K562 (cell line): ENCODE results near the gene LYVE1. TPM values are rescaled to one million over a fixed set of nuclear protein-coding genes. Genes with fewer than 3 reads are reported as not detected.

Experiments used
- ATAC-seq: fragments of 200-7000 bp; cut with Tn5 transposase; 3 replicates; pipeline ENCODE4 v1.9.1; 2020; ENCODE audit warnings: moderate library complexity
- BruUV-seq: library from RNA; stranded (reverse); fragments of 400-500 nt; replicated peaks from 2 replicates; lab custom pipeline; 2021; lab: Mats Ljungman, UMichigan
- CTCF ChIA-PET: fragments of 300-600 bp; formaldehyde crosslinking; extraction: SDS; loops from one replicate; lab custom pipeline; 2021; ENCODE audit warnings: low intra/inter-chr PET ratio; lab: Yijun Ruan, JAX
- POLR2A ChIA-PET: fragments of 300-600, 350-650 bp; sonication (Branson Sonifier 250); formaldehyde crosslinking; extraction: SDS; loops from one replicate; lab custom pipeline; 2021; ENCODE audit warnings: antibody characterized with exemption, inconsistent platforms; lab: Yijun Ruan, JAX
- DNase-seq, 4 experiments: peaks; one replicate each; pipeline versions ENCODE4 v3.0.0 to v3.0.0-alpha.2; 2011 to 2018; ENCODE audit warnings: low spot score in 3 of 4, mixed read lengths in 3 of 4; ENCODE audit errors: extremely low read depth in 1 of 4
- FAIRE-seq: peaks from 2 replicates; lab custom pipeline; 2011; peaks lifted over from hg19 to GRCh38; lab: Jason Lieb, UNC
- H2AFZ ChIP-seq: 2 replicates; pipeline ENCODE4 v1.6.0; 2011; ENCODE audit warnings: low read depth, low read length, control low read depth, inconsistent platforms
- H3K27ac ChIP-seq: fragments of 200-600 bp; 3 replicates; pipeline ENCODE4 v1.8.0; 2011; ENCODE audit warnings: low read depth, mild to moderate bottlenecking, control low read depth, inconsistent platforms, low read length, moderate library complexity, mixed read lengths; ENCODE audit errors: extremely low read depth
- H3K27me3 ChIP-seq, 2 experiments: fragments of 300-600 bp in 1 of 2; 2 replicates in 1 of 2; 3 replicates in 1 of 2; pipeline versions ENCODE4 v1.6.0 to v1.8.0; 2011; ENCODE audit warnings: inconsistent platforms in 2 of 2, low read length in 2 of 2, mild to moderate bottlenecking in 1 of 2, mixed read lengths in 1 of 2, moderate library complexity in 1 of 2; ENCODE audit not compliant: control insufficient read depth in 2 of 2, insufficient read depth in 2 of 2
- H3K36me3 ChIP-seq: fragments of 300-600 bp; 3 replicates; pipeline ENCODE4 v1.8.0; 2011; ENCODE audit warnings: mild to moderate bottlenecking, low read length, inconsistent platforms; ENCODE audit not compliant: control insufficient read depth, insufficient read depth
- H3K4me1 ChIP-seq, 2 experiments: fragments of 200-600 bp in 1 of 2; replicated peaks in 1 of 2; 2 replicates in 1 of 2; 3 replicates in 1 of 2; pipeline versions ENCODE4 v1.5.1 to v1.8.0; 2011; ENCODE audit warnings: inconsistent platforms in 2 of 2, low read length in 2 of 2, mild to moderate bottlenecking in 1 of 2, mixed read lengths in 1 of 2, moderate library complexity in 1 of 2; ENCODE audit not compliant: control insufficient read depth in 2 of 2, insufficient read depth in 2 of 2
- H3K4me2 ChIP-seq: 2 replicates; pipeline ENCODE4 v1.6.1; 2011; ENCODE audit warnings: low read length, control low read depth, inconsistent platforms, mixed read lengths; ENCODE audit not compliant: insufficient read depth
- H3K4me3 ChIP-seq: fragments of 200-600 bp; sonication (generic), shearing (Covaris generic); 2 replicates; pipeline ENCODE4 v1.5.1; 2016; ENCODE audit warnings: control low read depth, inconsistent platforms
- H3K79me2 ChIP-seq: fragments of 200-600 bp; 3 replicates; pipeline ENCODE4 v1.8.0; 2011; ENCODE audit warnings: low read length, inconsistent platforms; ENCODE audit not compliant: control insufficient read depth, insufficient read depth
- H3K9ac ChIP-seq, 2 experiments: 2 replicates each; pipeline versions ENCODE4 v1.6.0 to v1.6.1; 2011; ENCODE audit warnings: low read depth in 2 of 2, low read length in 2 of 2, control low read depth in 1 of 2, inconsistent platforms in 1 of 2, mild to moderate bottlenecking in 1 of 2, mixed read lengths in 1 of 2; ENCODE audit not compliant: insufficient read depth in 1 of 2
- H3K9me1 ChIP-seq: one replicate; pipeline ENCODE4 v1.6.0; 2011; ENCODE audit warnings: inconsistent platforms, mild to moderate bottlenecking, low read length, moderate library complexity; ENCODE audit not compliant: control insufficient read depth, insufficient read depth
- H3K9me3 ChIP-seq: replicated peaks from 2 replicates; pipeline ENCODE4 v1.5.1; 2011; ENCODE audit warnings: low read depth, low read length, inconsistent platforms; ENCODE audit not compliant: control insufficient read depth, insufficient read depth
- H4K20me1 ChIP-seq: replicated peaks from 2 replicates; pipeline ENCODE4 v1.6.1; 2011; ENCODE audit warnings: low read length, inconsistent platforms, mixed read lengths; ENCODE audit not compliant: control insufficient read depth, insufficient read depth
- BCL6 ChIP-seq: fragments of 250-450 bp; sonication (Bioruptor Pico); IDR thresholded peaks from 2 replicates; pipeline ENCODE4 v1.4.0; 2020
- BCLAF1 ChIP-seq, 2 experiments: fragments of 450-650 bp in 1 of 2; IDR thresholded peaks; 2 replicates each; pipeline ENCODE4 v1.6.1; 2011 to 2017; ENCODE audit warnings: low read depth in 2 of 2, antibody characterized with exemption in 1 of 2, borderline replicate concordance in 1 of 2, low read length in 1 of 2, mild to moderate bottlenecking in 1 of 2, mixed read lengths in 1 of 2; ENCODE audit not compliant: control insufficient read depth in 1 of 2
- HDGF ChIP-seq: fragments of 450-650 bp; IDR thresholded peaks from 2 replicates; pipeline ENCODE4 v1.6.1; 2016
- HNRNPLL ChIP-seq: fragments of 200-400 bp; formaldehyde crosslinking; IDR thresholded peaks from 2 replicates; pipeline ENCODE4 v1.6.1; 2017; ENCODE audit warnings: low read length, low read depth, mild to moderate bottlenecking; ENCODE audit not compliant: poor library complexity, severe bottlenecking
- MTA2 ChIP-seq: fragments of 450-650 bp; IDR thresholded peaks from 2 replicates; pipeline ENCODE4 v1.6.1; 2016; ENCODE audit warnings: low read depth
- PHF8 ChIP-seq: fragments of 200-600 bp; sonication (generic); IDR thresholded peaks from 2 replicates; pipeline ENCODE4 v1.6.1; 2012; ENCODE audit warnings: mixed run types, mild to moderate bottlenecking, inconsistent platforms, low read length, moderate library complexity, borderline replicate concordance
- POLR3A ChIP-seq: IDR thresholded peaks from 2 replicates; pipeline ENCODE4 v1.6.1; 2011; ENCODE audit warnings: borderline replicate concordance, mild to moderate bottlenecking, moderate library complexity; ENCODE audit not compliant: insufficient read length, insufficient read depth; ENCODE audit errors: extremely low read depth
- PYGO2 ChIP-seq: fragments of 450-650 bp; IDR thresholded peaks from 2 replicates; pipeline ENCODE4 v1.6.1; 2016; ENCODE audit warnings: mild to moderate bottlenecking, missing genetic modification characterization, moderate library complexity, missing compliant biosample characterization
- RB1 ChIP-seq: fragments of 450-650 bp; IDR thresholded peaks from 2 replicates; pipeline ENCODE4 v1.6.1; 2017; ENCODE audit warnings: low read depth, mild to moderate bottlenecking
- RNF2 ChIP-seq: sonication (generic); IDR thresholded peaks from 2 replicates; pipeline ENCODE4 v1.6.1; 2016
- ZBTB1 ChIP-seq: sonication (generic); formaldehyde crosslinking; IDR thresholded peaks from 2 replicates; pipeline ENCODE4 v1.8.1; 2023; ENCODE audit warnings: missing genetic modification reagents, low read depth, mild to moderate bottlenecking, borderline replicate concordance
- ZC3H11A ChIP-seq: IDR thresholded peaks from 2 replicates; pipeline ENCODE4 v1.6.1; 2012; ENCODE audit warnings: low read depth, low read length, improper control_type of control experiment
- ZNF639 ChIP-seq, 2 experiments: fragments of 200-800 bp in 1 of 2; sonication (Bioruptor generic) in 1 of 2; sonication (generic) in 1 of 2; formaldehyde crosslinking in 1 of 2; IDR thresholded peaks in 1 of 2; conservative IDR thresholded peaks in 1 of 2; 2 replicates each; pipeline versions ENCODE4 v1.5.0 to v1.6.1; 2016 to 2020; ENCODE audit warnings: missing compliant biosample characterization in 1 of 2, missing genetic modification characterization in 1 of 2, missing genetic modification reagents in 1 of 2
- WGBS: fragments of 100-300 bp; shearing (Covaris generic); methylation state at CpG from one replicate; pipeline ENCODE4 v1.1.6; 2016; ENCODE audit warnings: low coverage, mixed read lengths; ENCODE audit not compliant: insufficient coverage; ENCODE audit errors: missing lambda C conversion rate; 5-methylcytosine and 5-hydroxymethylcytosine counted together
- in situ Hi-C: fragments of 300-500 bp; cut with MboI; formaldehyde crosslinking; loops from 4 replicates; pipeline ENCODE4 v1.15.0; 2018; ENCODE audit warnings: inconsistent platforms, mixed read lengths
- intact Hi-C: fragments of 100-400 bp; cut with micrococcal nuclease; formaldehyde crosslinking; loops from 2 replicates; pipeline ENCODE4 v1.14.2; 2022
- polyA plus RNA-seq, 8 experiments: library from polyadenylated mRNA; depleted of rRNA in 4 of 8; stranded (reverse) in 5 of 8; unstranded in 3 of 8; fragments of >200 nt; fragmentation: Nextera tagmentation in 2 of 8; fragmentation: Illumina TruSeq in 1 of 8; extraction: Ambion mirVana in 2 of 8; extraction: Trizol in 1 of 8; gene quantifications; 2 replicates each; pipeline versions ENCODE4 v1.2.1 to v1.2.3, GENCODE V29; 2011 to 2014; ENCODE audit warnings: inconsistent platforms in 1 of 8, missing spikeins in 1 of 8
- total RNA-seq, 7 experiments: library from RNA; depleted of rRNA in 6 of 7; stranded (reverse); fragments of >200 nt in 6 of 7; fragmentation: Illumina TruSeq in 2 of 7; extraction: Trizol in 2 of 7; gene quantifications; 2 replicates each; pipeline versions ENCODE4 v1.2.1 to v1.2.3, GENCODE V29; 2011 to 2021; ENCODE audit warnings: low replicate concordance in 1 of 7

The LYVE1 gene
- total and polyA plus RNA-seq, 9 of the 15 experiments (the other 6 are each of a cell fraction or from before 2014, with no cell fraction given): 0.06 to 1.1 (median 0.14) TPM; not detected in 1

- CTCF ChIA-PET: no interaction called here
- no peak for FAIRE-seq
- peak overlapping the region; percentile 70 for H2AFZ ChIP-seq
- WGBS: 48% methylated on average over 6 of the region's 7 CpGs
- intact Hi-C loops (loop anchor here (5.0 kb wide), 1 partner anchor 35 kb away; no protein-coding TSS in a partner anchor), in situ Hi-C loops (no loop called here)
- H3K4me3 ChIP-seq: no peak overlapping the region
- peak in 1 of 4 experiments; percentile 21 for DNase-seq
- no peak overlapping the region for H3K9ac ChIP-seq
- H3K4me2 ChIP-seq: no peak overlapping the region
- no peaks in the 10 kb centered on the region for H3K79me2 ChIP-seq
- BruUV-seq: no TSS peak
- ATAC-seq: no peak
- no peaks in the 10 kb centered on the region for H3K36me3 ChIP-seq
- H4K20me1 ChIP-seq: no peaks in the 10 kb centered on the region
- no peak overlapping the region for H3K27ac ChIP-seq
- H3K9me1 ChIP-seq: no peaks in the 10 kb centered on the region
- POLR2A ChIA-PET: interaction anchor here (1.4 kb wide), 1 partner anchor 16 kb away, joined by 4 read pairs; no protein-coding TSS in a partner anchor
- H3K4me1 ChIP-seq: peaks cover 13 to 78% of the 10 kb centered on the region in 2 experiments
- no peaks in the 10 kb centered on the region for H3K27me3 ChIP-seq
- H3K9me3 ChIP-seq: no peaks in the 10 kb centered on the region
- no peak for TF ChIP-seq BCL6
- TF ChIP-seq RNF2: no peak
- TF ChIP-seq ZBTB1 (CRISPR knock-in tag): no peak
- TF ChIP-seq ZC3H11A: no peak
- TF ChIP-seq ZNF639 (CRISPR knock-in tag; conservative IDR thresholded peaks at IDR 0.05 in 1 of 2, IDR thresholded peaks at IDR 0.05 in 1 of 2): no peak
- TF ChIP-seq RB1: no peak
- TF ChIP-seq BCLAF1 (IDR thresholded peaks at IDR 0.05; ENCODE audit: borderline replicate concordance in 1 of 2, control insufficient read depth in 1 of 2, low read depth in 2 of 2, low read length in 1 of 2): no peak
- TF ChIP-seq PHF8: no peak
- no peak for TF ChIP-seq POLR3A
- no peak for TF ChIP-seq PYGO2 (tag)
- no peak for TF ChIP-seq MTA2
- no peak for TF ChIP-seq HDGF
- TF ChIP-seq HNRNPLL: no peak
Observed at GRCh38 chr11:10587388-10587787, 18.9 kb upstream of the LYVE1 start.
